CD4-positive, alpha-beta T cell treated with Interleukin-4 for 4 hours (primary cell): ENCODE results near the gene ARHGAP18.

Experiments used
- DNase-seq: peaks from one replicate; pipeline ENCODE4 v3.0.0-alpha.2; 2020

The ARHGAP18 gene

GRCh38 chr6:129719692-129720091 lies 9.7 kb upstream of the ARHGAP18 start:
- no peak for DNase-seq

- no peak for DNase-seq
These were observed 7.3 kb upstream of the ARHGAP18 start for GRCh38 chr6:129717277-129717676.

- DNase-seq = no peak
These were observed 3.9 kb upstream of the ARHGAP18 start for GRCh38 chr6:129713806-129714333.

GRCh38 chr6:129711271-129711631 lies 1.3 kb upstream of the ARHGAP18 start:
- no peak for DNase-seq

- DNase-seq = no peak
These were observed 683 bp upstream of the ARHGAP18 start for GRCh38 chr6:129710450-129711270.

DNA sequence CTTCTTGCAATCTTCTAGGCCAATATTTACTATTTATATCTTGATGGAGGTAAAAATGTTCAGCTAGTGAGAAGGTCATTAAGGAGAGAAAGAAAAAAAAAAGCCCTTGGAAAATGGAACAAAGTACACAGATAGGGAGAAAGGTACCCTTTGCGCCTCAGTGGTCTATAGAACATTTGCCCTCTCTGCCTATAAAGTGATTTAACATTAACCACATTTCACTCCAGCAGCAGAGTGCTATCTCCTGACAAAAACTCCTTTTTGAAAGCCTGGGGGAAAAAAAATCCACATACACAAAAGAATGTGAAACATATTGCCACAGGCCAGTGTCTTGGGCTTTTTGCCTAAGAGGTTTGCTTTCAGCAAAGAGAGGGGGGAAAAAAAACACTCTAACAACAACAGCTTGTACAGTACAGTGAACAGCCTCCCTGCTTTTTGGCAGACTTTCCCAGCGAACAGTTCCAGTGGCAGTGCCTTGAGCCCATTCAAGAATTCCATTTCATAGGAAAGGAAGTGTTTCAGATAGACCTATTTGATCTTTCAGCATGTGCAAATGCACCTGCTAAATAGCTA lies 695 bp downstream of the ARHGAP18 start:
- no peak for DNase-seq

DNA sequence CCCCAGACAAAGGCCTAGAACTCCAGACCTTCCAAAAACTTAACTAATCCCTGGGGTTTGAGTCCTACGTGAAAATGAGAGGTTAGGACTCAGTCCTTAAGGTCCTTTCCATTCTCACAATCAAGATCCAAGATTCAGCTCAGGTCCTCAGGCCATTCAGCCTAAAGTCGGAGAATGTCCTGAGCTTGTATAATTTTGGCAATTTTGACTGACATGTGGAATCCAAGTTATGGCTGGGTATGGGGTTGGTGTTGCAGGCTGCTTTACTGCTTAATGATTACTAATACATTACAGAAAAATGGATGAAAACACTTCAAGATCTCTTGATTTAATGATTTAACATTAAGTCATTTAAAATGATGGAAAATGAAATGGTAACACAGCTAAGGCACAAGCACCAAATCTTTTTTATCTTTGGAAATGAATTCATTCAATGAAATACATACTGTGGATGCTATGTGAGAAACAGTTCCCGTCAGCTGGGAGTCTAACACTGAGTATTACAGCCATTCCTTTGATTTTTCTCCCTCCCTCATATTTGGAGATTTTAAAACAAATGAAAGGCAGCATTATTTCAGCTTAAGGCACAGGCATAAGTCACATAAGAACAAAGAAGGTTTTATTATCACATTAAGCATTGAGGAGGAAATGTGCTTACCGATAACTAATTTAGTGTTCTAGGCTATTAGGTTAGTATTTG lies 1.3 kb downstream of the ARHGAP18 start:
- DNase-seq = no peak

- no peak for DNase-seq
These were observed 2.0 kb downstream of the ARHGAP18 start for GRCh38 chr6:129707882-129708495.

GRCh38 chr6:129707028-129707427 lies 2.9 kb downstream of the ARHGAP18 start:
- no peak for DNase-seq

GRCh38 chr6:129705212-129705611 lies 4.8 kb downstream of the ARHGAP18 start:
- no peak for DNase-seq

GRCh38 chr6:129704708-129705107 lies 5.3 kb downstream of the ARHGAP18 start:
- no peak for DNase-seq

- DNase-seq = no peak
These were observed 8.1 kb downstream of the ARHGAP18 start for GRCh38 chr6:129701721-129702455.

GRCh38 chr6:129700666-129701065 lies 9.3 kb downstream of the ARHGAP18 start:
- DNase-seq = no peak

- DNase-seq = no peak
These were observed 10.3 kb downstream of the ARHGAP18 start for GRCh38 chr6:129699659-129700058.

- DNase-seq = no peak
These were observed 11.5 kb downstream of the ARHGAP18 start for GRCh38 chr6:129698430-129698829.

- no peak for DNase-seq
These were observed 12.2 kb downstream of the ARHGAP18 start for GRCh38 chr6:129697788-129698187.

GRCh38 chr6:129696843-129697242 lies 13.1 kb downstream of the ARHGAP18 start:
- DNase-seq = no peak

GRCh38 chr6:129696028-129696418 lies 14.0 kb downstream of the ARHGAP18 start:
- DNase-seq = no peak

DNA sequence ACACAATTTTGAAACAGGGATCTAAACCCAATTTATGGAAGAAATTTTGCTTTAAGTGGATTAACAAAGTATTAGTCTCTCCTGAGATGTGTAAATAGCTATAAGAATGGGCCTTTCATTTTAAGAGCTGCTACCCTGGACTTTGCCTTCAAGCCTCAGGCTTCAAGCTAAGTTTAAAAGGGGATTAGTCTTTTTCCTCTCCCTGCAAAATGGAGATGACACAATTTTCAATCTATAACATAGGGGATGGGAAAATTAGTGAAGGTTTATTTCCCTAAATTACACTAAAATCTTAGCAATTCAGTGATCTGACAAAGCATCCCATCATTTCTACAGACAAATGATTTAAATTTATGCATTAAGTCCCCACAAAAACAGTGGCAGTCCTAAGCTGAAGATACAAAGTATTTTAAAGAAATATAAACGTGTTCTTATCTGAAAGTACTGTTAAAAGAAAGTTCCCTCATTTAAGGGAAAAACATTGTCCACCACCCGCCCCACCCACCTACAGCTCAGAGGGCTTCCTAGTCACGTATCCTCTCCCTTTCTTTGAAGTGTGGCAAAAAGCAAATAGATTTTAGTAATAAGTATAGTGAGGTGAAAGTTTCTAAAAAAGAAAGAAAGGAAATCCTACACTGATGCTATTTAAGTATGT lies 14.5 kb downstream of the ARHGAP18 start:
- DNase-seq = peak; percentile 27

DNA sequence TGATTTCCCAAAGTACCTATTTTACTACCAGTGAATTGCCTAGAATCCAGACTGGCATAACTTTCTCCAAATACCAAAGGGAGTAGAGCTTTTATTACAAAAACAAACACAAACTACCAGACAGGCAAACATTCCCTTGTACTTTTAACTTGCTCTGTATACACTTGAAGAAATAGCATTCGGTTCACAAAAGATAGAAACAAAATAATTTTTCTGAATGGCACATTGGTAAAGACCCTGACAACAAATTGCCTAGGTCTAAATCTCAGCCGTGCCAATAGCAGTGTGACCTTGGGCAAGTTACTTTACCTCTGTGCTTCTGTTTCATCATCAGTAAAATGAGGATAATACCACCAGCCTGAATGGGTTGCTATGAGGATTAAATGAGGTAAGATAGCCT lies 15.9 kb downstream of the ARHGAP18 start:
- no peak for DNase-seq

- DNase-seq = no peak
These were observed 17.5 kb downstream of the ARHGAP18 start for GRCh38 chr6:129692467-129692866.

- no peak for DNase-seq
These were observed 18.3 kb downstream of the ARHGAP18 start for GRCh38 chr6:129691709-129692108.
